GM18520 (cell line): ENCODE data around the gene ST6GAL2.

ENCODE experiments used
- ATAC-seq: cut with Tn5 transposase; IDR thresholded peaks from one replicate; pipeline ENCODE4 v1.9.1; 2021; ENCODE audit not compliant: unreplicated experiment

Gene ST6GAL2, protein sequence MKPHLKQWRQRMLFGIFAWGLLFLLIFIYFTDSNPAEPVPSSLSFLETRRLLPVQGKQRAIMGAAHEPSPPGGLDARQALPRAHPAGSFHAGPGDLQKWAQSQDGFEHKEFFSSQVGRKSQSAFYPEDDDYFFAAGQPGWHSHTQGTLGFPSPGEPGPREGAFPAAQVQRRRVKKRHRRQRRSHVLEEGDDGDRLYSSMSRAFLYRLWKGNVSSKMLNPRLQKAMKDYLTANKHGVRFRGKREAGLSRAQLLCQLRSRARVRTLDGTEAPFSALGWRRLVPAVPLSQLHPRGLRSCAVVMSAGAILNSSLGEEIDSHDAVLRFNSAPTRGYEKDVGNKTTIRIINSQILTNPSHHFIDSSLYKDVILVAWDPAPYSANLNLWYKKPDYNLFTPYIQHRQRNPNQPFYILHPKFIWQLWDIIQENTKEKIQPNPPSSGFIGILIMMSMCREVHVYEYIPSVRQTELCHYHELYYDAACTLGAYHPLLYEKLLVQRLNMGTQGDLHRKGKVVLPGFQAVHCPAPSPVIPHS

GRCh38 chr2:106885971-106886915 lies at the start of gene ST6GAL2:
Gene ST6GAL2, minus strand, starts transcription at chr2:106886167. Its CDS starts 42,190 bp downstream, at chr2:106843977.
- no peak for ATAC-seq

- no peak for ATAC-seq
Observed at GRCh38 chr2:106932644-106933043, 46.7 kb upstream of the ST6GAL2 start.

DNA sequence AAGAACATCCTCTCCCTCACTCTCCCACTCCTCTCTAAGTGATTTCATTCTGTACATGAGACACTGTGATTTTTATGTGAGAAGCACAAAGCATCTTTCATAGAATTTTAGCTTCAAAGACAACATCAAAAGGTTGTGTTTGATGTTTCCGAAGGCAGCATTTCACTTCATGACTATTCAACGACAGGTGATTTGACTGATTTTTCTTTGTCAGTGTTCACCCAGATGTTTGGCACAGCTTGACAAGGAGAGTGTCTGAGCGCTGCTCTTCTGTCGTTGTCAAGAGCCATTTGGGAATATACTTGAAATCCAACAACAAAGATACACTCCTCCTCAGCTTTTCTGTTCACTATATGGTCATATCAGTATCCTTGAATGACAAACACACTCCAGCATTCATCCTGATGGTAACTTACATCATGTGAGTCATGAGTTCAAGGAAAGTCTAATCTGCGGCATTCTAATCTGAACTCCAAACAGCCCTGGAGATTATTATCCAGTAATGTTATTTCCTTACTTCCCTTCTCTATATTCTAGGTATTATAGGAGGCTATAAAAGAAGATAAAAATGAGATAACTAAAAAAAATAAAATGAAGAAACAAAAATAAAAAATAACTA lies 45.9 kb upstream of the ST6GAL2 start:
- ATAC-seq: no peak

DNA sequence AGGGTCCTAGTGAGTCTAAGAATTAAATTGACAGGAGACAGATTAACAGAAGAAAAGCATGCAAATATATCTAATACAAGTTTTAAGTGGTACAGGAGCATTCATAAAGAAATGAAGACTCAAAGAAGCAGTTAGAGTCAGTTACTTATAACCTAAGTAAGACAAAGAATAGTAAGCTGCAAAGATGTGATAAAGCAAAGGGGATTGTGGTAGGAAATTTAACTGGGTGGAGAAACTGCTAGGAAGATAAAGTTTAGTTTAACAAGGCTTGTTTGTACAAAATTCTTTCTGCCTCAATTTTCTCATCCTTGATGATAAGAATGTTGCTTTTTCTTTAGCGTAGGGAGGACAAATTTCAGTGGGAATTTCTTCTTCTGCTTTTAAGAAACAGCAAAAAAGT lies 35.5 kb upstream of the ST6GAL2 start:
- no peak for ATAC-seq

DNA sequence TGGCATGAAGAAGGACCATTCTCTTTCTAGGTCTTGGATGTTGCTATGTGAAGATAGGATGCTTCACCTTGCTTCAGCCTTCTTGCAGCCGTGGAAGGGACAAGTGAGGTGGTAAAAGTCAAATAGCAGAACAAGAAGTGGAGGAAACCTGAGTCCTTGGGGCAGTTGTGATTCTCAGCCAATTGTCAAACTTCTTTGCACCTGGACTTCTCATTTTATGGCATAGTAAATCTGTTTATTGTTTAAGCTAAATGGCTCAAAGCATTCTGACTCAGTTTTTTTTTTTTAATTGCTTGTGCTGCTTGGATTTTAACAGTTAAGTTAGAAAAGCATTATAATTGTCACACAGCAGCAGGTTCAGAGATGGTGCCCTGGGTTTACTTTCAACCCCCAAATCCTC lies 33.0 kb upstream of the ST6GAL2 start:
- no peak for ATAC-seq

DNA sequence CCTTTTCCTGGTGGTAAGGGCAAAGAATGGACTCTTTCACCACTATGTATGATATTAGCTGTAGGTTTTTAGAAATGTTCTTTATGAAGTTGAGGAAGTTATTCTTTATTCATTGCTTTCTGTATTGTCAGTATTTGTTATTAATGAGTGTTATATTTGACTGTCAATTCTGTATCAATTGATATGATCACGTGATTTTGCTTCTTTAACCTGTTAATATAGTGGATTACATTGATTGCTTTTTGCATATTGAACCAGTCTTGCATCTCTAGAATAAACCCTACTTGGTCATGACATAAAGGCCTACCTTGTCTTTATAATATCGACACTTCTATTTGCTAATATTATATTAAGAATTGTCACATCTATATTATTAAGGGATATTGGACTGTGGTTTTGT lies 18.3 kb upstream of the ST6GAL2 start:
- no peak for ATAC-seq

- ATAC-seq: no peak
Observed at GRCh38 chr2:106899786-106900530, 14.0 kb upstream of the ST6GAL2 start.

DNA sequence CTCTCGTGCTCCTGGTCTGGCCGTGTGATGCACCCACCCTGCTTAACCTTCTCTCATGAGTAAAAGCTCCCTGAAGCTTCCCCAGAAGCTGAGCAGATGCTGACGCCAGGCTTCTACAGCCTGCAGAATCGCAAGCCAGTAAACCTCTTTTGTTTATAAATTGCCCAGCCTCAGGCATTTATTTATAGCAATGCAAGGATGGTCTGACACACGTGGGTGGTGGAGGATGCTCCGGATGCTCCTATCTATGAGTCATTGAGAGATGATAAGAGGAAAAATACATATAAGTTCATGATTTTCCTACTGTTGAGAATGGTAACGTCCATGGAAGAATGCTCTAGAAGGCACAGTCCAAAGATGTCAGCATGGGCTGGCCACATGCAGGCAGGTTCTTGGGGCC lies 8.6 kb upstream of the ST6GAL2 start:
- ATAC-seq: no peak

DNA sequence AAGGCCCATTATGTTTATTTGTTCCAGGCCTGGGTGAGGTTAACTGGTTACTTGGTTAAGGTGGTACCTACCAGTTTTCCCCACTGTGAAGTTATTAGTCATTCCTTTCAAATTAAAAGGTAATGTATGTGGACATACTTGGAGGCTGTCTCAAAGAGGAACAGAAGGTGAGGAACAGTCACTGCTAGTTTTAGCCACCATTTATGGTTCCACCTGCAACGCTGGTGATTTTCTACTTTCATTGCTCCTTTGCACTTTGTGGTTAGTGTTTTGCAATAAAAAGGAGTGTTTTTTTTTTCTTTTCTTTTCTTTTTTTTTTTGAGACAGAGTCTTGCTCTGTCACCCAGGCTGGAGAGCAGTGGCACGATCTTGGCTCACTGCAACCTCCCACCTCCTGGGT lies 6.1 kb upstream of the ST6GAL2 start:
- no peak for ATAC-seq

DNA sequence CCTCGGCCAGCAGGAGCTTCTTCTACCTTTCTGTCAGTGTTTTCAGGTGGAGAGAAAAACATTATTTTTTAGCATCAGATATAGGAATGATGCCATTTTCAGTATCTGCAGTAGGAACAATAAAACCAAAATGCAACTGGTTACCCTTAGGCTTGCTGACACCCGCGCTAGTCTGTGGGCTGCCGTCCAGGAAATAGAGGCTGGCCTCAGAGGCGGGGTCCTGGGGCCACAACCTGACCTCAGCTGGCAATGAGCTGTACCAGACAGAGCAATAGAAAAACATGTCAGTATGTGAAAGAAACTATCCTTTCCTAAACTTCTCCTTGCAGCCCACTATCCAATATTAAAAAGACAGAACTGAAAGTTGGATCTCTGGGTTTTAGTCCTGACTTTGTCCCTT lies 4.6 kb upstream of the ST6GAL2 start:
- no peak for ATAC-seq

- no peak for ATAC-seq
Observed at GRCh38 chr2:106886916-106887758, 1.2 kb upstream of the ST6GAL2 start.

DNA sequence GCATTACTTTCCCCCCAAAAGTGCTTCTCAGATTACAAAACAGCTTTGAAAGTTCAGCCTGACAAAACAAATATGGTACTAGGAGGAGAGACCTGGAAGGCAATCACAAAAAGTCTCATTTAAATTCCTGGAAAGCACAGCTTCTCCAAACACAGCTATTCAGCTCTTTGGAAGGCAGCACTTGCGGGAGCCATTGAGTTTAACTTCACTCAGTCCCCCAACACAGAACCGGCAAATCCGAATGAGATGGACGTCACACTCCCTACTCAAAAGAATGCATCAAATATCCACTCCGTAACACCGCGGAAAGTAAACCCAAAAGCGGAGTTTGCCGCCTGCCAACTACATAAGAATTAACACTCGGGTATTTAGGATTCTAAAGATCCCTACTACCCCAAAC lies 638 bp downstream of the ST6GAL2 start:
- no peak for ATAC-seq

GRCh38 chr2:106882673-106883072 lies 3.3 kb downstream of the ST6GAL2 start:
- no peak for ATAC-seq

DNA sequence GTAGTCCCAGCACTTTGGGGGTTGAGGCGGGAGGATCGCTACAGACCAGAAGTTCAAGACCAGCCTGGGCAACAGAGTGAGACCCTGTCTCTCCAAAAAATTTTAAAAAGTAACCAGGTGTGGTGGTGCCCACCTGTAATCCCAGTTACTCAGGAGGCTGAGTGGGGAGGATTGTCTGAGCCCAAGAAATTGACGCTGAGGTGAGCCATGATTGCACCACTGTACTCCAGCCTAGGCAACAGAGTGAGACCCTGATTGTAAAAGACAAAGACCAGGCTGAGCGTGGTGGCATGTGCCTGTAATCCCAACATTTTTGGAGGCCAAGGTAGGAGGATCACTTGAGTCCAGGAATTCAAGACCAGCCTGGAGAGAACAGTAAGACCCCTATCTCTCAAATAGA lies 7.8 kb downstream of the ST6GAL2 start:
- no peak for ATAC-seq

- ATAC-seq: no peak
Observed at GRCh38 chr2:106876699-106877098, 9.3 kb downstream of the ST6GAL2 start.

- ATAC-seq: no peak
Observed at GRCh38 chr2:106869512-106870275, 16.3 kb downstream of the ST6GAL2 start.

DNA sequence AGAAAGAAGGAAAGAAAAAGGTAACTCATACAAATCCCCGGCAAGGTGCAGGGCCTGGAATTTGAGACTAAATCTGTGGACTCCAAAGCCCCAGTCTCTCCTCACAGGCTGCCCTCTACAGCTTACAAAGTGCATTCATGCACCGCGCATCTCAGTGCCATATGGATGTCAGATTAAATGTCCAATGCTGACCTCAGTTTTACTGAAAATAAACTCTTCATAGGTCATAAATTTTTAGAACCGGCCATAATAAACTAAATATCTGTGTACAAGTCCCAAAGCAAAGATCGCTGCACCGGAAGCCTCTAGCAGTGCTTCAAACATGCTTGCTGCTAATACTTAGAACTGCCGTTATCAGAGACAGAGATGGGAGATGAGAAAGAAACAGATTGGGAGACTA lies 17.7 kb downstream of the ST6GAL2 start:
- ATAC-seq: no peak

- no peak for ATAC-seq
Observed at GRCh38 chr2:106867196-106867953, 18.6 kb downstream of the ST6GAL2 start.
